HG03159 (cell line): ENCODE measurements around the gene CSMD2.

Experiments
- ATAC-seq: cut with Tn5 transposase; IDR thresholded peaks from one replicate; pipeline ENCODE4 v1.9.1; 2021; ENCODE audit warnings: mild to moderate bottlenecking, moderate library complexity; ENCODE audit not compliant: unreplicated experiment

The CSMD2 gene

DNA sequence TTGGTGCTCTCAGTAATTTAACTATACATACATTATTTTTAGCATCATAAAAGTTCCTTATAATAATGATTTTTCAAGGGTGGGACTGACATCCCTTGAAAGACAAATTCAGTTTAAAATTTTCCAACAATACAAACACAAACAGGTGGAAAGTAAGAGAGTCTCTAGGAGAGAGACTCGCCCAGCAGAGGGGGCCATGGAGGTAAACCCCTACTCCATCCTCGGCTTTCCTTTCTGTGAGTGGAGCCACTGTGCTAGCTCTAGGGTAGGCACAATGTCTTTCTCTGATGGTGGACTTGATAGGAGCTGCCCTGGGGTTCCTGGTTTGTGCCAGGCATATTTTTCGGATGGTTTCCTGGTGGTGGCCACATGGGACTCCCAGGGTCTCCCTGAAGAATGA lies 8.3 kb downstream of the CSMD2 start:
- no peak for ATAC-seq

DNA sequence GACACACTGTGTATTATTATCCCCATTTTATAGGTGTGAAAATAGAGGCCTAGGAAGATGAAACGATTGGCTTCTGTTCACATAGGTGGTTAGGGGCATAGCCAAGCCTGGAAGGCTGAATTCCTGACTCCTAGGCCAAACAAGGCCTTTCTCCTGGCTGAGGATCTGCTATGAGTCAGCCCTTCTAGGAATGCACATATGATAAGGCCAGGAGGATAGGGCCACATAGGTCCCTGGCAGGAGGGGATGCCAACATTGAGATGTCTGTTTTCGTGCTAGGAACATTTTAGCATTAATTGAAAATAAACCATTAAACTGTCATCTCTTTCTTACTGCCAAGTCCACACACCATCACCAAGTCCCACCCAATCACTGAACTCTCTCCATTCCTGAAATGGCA lies 9.2 kb downstream of the CSMD2 start:
- no peak for ATAC-seq

DNA sequence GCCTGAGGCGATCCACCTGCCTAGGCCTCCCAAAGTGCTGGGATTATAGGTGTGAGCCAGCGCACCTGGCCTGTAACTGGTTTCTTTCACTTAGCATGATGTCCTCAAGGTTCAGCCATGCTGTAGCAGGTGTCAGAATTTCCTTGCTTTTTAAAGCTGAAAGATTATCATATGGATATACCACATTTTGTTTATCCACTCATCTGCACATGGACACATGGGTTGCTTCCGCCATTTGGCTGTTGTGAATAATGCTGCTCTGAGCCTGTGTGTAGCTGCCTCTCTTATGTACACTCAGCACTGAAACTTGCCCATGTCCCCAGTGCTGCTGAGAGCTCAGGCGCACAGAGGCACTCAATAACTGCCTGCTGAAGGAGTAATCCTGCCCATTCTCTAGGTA lies 11.8 kb downstream of the CSMD2 start:
- no peak for ATAC-seq

DNA sequence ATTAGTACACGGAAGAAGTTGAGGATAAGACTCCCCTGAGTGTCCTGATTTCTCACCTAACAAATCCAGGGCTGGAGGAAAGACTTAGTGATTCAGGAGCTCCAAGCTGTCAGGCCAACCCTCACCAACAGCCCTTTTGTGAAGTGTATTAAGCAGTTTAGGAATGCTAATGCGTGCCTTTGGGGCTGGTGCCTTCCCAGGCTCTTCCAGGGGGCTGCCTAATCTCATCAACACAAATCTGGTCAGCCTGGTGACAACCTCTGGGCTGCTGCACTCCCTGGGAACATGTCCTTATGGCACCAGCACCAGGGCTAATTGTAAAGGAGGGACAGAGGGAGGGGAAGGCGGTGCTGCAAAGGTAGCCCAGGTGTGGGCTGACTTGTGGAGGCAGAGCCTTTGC lies 15.5 kb downstream of the CSMD2 start:
- no peak for ATAC-seq

GRCh38 chr1:34147301-34147700 lies 17.7 kb downstream of the CSMD2 start:
- no peak for ATAC-seq

DNA sequence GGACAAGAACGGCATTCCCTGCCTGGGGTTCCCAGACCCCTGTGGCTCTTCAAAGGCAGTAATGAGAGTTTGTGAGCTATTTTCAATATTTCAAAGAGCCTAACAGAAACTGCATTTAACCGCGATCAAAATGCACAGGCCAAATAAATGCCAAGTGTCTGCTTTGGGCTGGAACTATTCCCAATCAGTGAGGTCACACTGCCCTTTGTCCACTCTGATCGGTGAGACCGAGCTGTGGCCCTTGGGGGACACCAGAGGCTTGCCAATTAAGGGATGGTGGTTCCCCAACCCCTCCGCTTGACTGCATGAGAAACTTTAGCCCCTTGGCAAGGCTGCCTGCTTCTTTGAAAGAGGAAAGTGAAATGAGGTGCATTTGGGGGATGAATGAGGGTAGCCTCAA lies 20.3 kb downstream of the CSMD2 start:
- no peak for ATAC-seq

GRCh38 chr1:34143975-34144374 lies 21.1 kb downstream of the CSMD2 start:
- no peak for ATAC-seq

GRCh38 chr1:34140011-34140676 lies 24.9 kb downstream of the CSMD2 start:
- ATAC-seq, result no peak

DNA sequence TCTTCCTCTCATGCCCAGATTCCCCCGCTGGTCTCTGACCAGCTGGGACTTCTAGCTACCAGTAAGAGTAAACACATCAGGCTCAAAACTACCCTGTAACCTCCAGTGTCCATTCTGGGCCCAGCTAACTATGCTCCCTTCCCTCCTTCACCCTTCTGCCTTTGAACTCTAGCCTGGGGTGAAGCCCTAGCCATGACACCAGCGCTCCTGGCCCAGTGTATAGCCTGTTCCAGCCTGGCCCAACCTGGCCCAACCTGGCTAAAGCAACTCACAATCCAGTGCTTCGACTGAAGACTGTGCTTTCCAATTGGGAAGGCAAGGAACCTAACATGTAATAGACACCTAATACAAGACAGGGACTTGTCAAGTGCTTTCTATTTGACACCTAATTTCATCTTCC lies 27.6 kb downstream of the CSMD2 start:
- no peak for ATAC-seq

DNA sequence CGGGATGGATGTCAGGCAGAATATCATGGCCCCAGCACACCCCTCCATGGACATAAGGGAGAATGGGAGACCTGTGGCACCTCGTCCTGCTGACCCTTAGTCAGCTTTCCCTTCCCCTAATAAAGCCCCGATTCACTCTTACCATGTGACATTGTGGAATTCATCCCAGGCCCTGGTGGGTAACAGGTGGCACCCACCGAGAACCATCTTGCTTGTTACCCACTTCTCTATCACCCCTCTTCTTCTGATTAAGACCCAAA lies 32.9 kb downstream of the CSMD2 start:
- no peak for ATAC-seq

- ATAC-seq, result no peak
Measured at GRCh38 chr1:34131396-34132160, 33.5 kb downstream of the CSMD2 start.

GRCh38 chr1:34130306-34130705 lies 34.7 kb downstream of the CSMD2 start:
- no peak for ATAC-seq

GRCh38 chr1:34129630-34130029 lies 35.4 kb downstream of the CSMD2 start:
- no peak for ATAC-seq

DNA sequence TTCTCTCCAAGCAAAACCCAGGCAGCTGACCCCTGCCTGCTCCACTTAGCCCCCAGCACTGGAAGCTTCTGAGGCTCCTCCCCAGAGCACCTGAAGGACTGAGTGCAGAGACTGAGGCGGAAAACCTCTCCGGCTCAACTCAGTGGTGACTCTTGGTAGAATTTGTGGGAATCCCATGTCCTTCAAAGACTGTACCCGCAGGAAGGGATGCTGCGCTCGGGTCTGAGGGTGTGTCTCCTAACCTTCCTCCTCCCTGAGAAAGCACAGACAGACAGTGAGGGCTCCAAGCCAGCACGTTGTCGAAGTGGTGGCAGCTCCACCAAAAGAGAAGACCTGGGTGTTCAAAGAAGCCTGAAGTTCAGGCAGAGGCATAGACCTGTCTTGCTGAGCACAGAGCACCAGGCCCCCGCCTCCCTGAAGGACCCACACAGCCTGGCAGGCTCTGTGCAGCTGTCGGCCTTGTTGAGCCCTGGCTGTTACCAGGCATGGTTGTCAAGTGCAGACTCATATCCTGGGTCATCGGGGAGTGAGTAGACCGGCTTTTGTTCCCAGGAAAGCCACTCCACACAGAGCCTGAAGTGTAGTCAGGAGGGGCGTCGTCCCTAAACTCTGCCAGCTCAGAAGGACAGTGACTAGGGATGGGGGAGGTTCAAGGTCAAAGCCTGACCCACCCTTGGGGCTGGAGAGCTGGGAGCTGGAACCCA lies 36.7 kb downstream of the CSMD2 start:
- ATAC-seq, result no peak

GRCh38 chr1:34127006-34128000 lies 37.7 kb downstream of the CSMD2 start:
- ATAC-seq, result no peak

DNA sequence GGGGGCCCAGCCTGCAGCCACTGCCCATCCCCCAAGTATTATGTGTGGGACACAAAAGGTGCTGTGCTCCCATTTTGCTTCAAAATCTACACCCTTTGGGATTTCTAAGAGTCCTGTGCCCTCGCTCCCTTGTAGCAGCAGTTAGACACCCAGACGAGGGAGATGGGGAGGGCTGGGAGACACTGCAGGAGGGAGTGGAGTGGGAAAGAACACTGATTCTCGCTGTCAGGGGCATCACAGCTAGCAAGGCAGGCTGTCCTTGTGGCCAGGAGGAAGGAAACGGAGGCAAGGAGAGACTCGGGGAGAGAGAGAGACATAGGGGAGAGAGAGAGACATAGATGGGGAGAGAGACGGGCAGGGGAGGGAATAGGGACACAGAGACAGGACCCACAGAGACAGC lies 38.5 kb downstream of the CSMD2 start:
- ATAC-seq, result no peak

DNA sequence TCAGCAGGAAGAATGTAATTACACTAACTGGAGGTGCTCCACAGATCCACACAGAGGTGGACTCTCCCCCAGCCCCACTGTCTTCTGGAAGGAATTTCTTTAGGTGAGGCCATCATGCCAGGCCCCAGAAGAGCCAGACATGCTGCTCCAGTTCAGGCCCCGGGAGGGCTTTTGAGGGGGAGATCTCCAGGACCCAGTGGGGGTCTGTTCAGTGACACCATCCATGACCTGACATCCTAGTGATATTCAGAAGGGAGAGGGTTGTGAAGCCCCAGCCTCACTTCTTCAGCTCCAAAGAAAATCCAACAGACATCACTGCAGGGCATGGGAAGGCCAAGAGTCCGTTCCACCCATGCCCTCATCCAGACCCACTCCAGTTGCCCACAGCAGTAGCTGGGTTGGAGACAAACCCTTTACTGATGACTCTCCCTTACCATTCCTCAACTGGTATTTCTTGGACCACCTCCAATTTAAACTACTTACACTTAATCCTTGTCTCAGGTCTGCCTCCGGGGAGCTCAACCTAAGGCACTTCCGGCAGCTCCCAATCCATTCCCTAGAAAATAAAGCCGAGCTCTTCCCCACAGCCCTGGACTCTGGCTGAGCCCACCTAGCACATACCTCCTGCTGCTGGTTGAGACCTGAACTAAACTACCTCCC lies 39.2 kb downstream of the CSMD2 start:
- no peak for ATAC-seq

DNA sequence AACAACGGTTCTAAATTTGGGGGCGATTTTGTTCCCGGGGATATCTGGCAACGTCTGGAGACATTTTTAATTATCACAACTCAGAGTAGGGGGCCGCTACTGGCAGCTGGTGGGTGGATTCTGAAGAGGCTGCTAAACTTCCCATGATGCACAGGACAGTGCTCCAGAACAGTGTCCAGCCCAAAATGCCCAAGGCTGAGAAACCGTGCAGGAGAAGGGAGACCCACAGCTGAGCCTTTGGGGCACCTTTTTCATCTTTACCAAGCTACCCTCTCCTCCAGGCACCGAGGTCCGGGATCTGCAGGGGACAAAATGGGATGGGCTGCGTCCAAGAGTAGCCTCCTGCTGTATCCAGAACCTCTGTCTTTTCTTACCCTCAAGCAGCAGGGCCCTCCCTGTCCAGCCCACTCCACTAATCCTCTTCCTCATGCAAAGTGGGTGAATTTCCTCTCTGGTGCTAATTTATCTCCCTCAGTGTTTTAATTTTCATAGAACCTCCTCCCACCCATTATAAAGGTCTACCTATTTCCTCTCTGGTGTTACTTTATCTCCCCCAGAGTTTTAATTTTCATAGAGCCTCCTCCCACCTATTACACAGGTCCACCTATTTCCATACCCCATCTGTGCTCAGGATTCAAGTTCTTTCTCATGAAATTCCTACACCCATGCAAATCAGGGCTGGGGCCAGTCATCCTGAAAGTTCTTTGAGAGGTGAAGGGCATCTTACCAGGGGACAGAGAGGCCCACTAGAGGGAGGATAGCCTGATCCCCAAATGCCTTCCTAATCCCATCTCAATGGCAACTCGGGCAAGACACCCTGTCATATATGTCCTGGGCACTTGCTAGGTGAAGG lies 42.7 kb downstream of the CSMD2 start:
- no peak for ATAC-seq

GRCh38 chr1:34115233-34115632 lies 49.8 kb downstream of the CSMD2 start:
- no peak for ATAC-seq

- no peak for ATAC-seq
Measured at GRCh38 chr1:34113887-34114286, 51.1 kb downstream of the CSMD2 start.
